Measurements from ENCODE around the gene UMAD1.
"Not testable (repeated sequence)": the region's sequence is repeated elsewhere in the genome, so short reads cannot be mapped to it uniquely, and the experiment has no call there.

UMAD1 gene

GRCh38 chr7:7819442-7820247 is 179.1 kb downstream of the UMAD1 start:
- DNase-seq (ENCODE audit: insufficient read length, low spot score): no peak
- no peak for FAIRE-seq

GRCh38 chr7:7820409-7820808 is 179.9 kb downstream of the UMAD1 start:
- no peak for FAIRE-seq

GRCh38 chr7:7820939-7821338 is 180.4 kb downstream of the UMAD1 start:
- FAIRE-seq (no peak), DNase-seq (ENCODE audit: insufficient read length, low spot score) (no peak)

More at GRCh38 chr7:7820409-7820808, 179.9 kb downstream of the UMAD1 start:
- no peak for DNase-seq (ENCODE audit: insufficient read length, low spot score)

- FAIRE-seq (no peak), DNase-seq (ENCODE audit: insufficient read length, low spot score) (no peak)
These were observed 181.0 kb downstream of the UMAD1 start for GRCh38 chr7:7821517-7821916.

- not testable (repeated sequence) for FAIRE-seq; DNase-seq (ENCODE audit: insufficient read length, low spot score)
These were observed 184.7 kb downstream of the UMAD1 start for GRCh38 chr7:7825294-7825693.

- FAIRE-seq (no peak), DNase-seq (ENCODE audit: insufficient read length, low spot score) (no peak)
These were observed 189.1 kb downstream of the UMAD1 start for GRCh38 chr7:7829667-7830066.

- FAIRE-seq: no peak
These were observed 189.7 kb downstream of the UMAD1 start for GRCh38 chr7:7830122-7830878.

GRCh38 chr7:7832518-7832917 is 192.0 kb downstream of the UMAD1 start:
- no peak for DNase-seq (ENCODE audit: insufficient read length, low spot score)
- no peak for FAIRE-seq

More at GRCh38 chr7:7830122-7830878, 189.7 kb downstream of the UMAD1 start:
- no peak for DNase-seq (ENCODE audit: insufficient read length, low spot score)

- peak; percentile 31 for FAIRE-seq
- no peak for DNase-seq (ENCODE audit: insufficient read length, low spot score)
These were observed 194.2 kb downstream of the UMAD1 start for GRCh38 chr7:7834761-7835160.

- no peak for DNase-seq (ENCODE audit: insufficient read length, low spot score)
- FAIRE-seq: no peak
These were observed 200.5 kb downstream of the UMAD1 start for GRCh38 chr7:7841027-7841426.

- FAIRE-seq: no peak
- DNase-seq (ENCODE audit: insufficient read length, low spot score): no peak
These were observed 202.7 kb downstream of the UMAD1 start for GRCh38 chr7:7843240-7843639.

- FAIRE-seq (no peak), DNase-seq (ENCODE audit: insufficient read length, low spot score) (no peak)
These were observed 203.4 kb downstream of the UMAD1 start for GRCh38 chr7:7843972-7844371.

- no peak for DNase-seq (ENCODE audit: insufficient read length, low spot score)
- no peak for FAIRE-seq
These were observed 207.7 kb downstream of the UMAD1 start for GRCh38 chr7:7848246-7848645.

- FAIRE-seq: peak; percentile 46
These were observed 208.3 kb downstream of the UMAD1 start for GRCh38 chr7:7848892-7849291.

GRCh38 chr7:7850150-7850549 is 209.6 kb downstream of the UMAD1 start:
- DNase-seq (ENCODE audit: insufficient read length, low spot score): no peak
- no peak for FAIRE-seq

More at GRCh38 chr7:7848892-7849291, 208.3 kb downstream of the UMAD1 start:
- no peak for DNase-seq (ENCODE audit: insufficient read length, low spot score)

- no peak for FAIRE-seq
- no peak for DNase-seq (ENCODE audit: insufficient read length, low spot score)
These were observed 210.8 kb downstream of the UMAD1 start for GRCh38 chr7:7851381-7851780.

GRCh38 chr7:7851991-7852390 is 211.4 kb downstream of the UMAD1 start:
- FAIRE-seq (no peak), DNase-seq (ENCODE audit: insufficient read length, low spot score) (no peak)

- no peak for DNase-seq (ENCODE audit: insufficient read length, low spot score)
- FAIRE-seq: no peak
These were observed 216.6 kb downstream of the UMAD1 start for GRCh38 chr7:7857143-7857583.

- no peak for FAIRE-seq
These were observed 218.0 kb downstream of the UMAD1 start for GRCh38 chr7:7858559-7858958.

GRCh38 chr7:7859411-7859810 is 218.9 kb downstream of the UMAD1 start:
- no peak for FAIRE-seq
- no peak for DNase-seq (ENCODE audit: insufficient read length, low spot score)

More at GRCh38 chr7:7858559-7858958, 218.0 kb downstream of the UMAD1 start:
- no peak for DNase-seq (ENCODE audit: insufficient read length, low spot score)

GRCh38 chr7:7861211-7861633 is 220.7 kb downstream of the UMAD1 start:
- peak; percentile 10 for DNase-seq (ENCODE audit: insufficient read length, low spot score)

GRCh38 chr7:7862393-7862792 is 221.8 kb downstream of the UMAD1 start:
- DNase-seq (ENCODE audit: insufficient read length, low spot score) (no peak), FAIRE-seq (no peak)

More at GRCh38 chr7:7861211-7861633, 220.7 kb downstream of the UMAD1 start:
- FAIRE-seq: no peak
